ENCODE measurements around the gene ZNF576.
A peak's percentile ranks its signal among the peaks of the same experiment; 100 is the strongest.
"Not testable (repeated sequence)": the region's sequence is repeated elsewhere in the genome, so short reads cannot be mapped to it uniquely, and the experiment has no call there.

Gene ZNF576

DNA sequence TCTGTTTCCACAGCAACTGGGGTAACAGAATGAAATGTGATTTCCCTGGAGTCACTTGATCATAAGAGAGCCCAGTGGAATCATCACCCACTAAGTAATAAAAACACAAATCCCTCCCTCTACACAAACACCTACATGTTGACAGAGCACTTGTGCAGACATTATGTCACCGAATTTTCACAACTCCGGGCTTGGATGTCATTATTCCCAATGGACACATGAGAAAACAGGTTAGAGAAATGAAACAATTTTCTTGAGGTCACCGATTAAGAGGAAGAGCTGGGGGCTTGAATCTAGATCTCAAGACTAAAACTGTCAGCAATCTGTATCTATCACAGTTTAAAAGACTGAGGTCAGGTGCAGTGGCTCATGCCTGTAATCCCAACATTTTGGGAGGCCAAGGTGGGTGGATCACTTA lies 24.2 kb upstream of the ZNF576 start:
- no peak for DNase-seq (ENCODE audit: low read depth, low spot score)

DNA sequence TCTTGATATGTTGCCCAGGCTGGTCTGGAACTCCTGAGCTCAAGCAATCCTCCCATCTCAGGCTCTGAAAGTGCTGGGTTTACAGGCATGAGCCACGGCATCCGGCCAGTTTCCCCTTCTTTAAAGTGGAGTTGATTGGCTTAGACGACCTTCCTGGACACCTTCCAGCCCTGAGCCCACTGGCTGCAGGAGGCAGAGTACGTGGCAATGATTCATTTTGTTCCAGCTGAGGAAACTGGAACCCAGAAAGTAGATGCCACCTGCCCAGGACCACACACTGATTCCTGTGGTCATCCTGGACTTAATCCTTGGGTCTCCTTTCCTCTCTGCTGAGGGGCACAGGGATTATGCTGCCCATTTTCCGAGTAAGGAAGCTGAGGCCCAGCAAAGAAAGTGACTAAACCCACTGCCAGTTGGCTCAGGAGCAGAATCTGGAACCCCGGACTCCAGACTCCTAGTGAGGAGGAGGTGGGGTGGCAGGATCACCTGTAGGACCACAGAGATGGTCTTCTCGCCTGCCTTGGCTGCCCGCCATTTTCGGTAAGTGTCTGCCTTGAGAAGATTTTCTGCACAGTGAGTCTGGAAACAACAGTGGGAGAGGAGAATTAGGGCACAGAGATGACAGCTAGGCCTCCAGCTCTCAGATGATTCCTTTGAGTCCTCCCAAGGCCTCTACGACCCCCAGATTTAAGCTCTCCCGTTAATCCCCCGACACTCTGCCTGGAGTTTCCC lies 21.8 kb upstream of the ZNF576 start:
- H3K4me3 ChIP-seq (ENCODE audit: low read length), result peak overlapping the region; percentile 98
- no peak for DNase-seq (ENCODE audit: low read depth, low spot score)

More for the DNA sequence above, 24.2 kb upstream of the ZNF576 start:
- H3K4me3 ChIP-seq (ENCODE audit: low read length), result no peak overlapping the region

DNA sequence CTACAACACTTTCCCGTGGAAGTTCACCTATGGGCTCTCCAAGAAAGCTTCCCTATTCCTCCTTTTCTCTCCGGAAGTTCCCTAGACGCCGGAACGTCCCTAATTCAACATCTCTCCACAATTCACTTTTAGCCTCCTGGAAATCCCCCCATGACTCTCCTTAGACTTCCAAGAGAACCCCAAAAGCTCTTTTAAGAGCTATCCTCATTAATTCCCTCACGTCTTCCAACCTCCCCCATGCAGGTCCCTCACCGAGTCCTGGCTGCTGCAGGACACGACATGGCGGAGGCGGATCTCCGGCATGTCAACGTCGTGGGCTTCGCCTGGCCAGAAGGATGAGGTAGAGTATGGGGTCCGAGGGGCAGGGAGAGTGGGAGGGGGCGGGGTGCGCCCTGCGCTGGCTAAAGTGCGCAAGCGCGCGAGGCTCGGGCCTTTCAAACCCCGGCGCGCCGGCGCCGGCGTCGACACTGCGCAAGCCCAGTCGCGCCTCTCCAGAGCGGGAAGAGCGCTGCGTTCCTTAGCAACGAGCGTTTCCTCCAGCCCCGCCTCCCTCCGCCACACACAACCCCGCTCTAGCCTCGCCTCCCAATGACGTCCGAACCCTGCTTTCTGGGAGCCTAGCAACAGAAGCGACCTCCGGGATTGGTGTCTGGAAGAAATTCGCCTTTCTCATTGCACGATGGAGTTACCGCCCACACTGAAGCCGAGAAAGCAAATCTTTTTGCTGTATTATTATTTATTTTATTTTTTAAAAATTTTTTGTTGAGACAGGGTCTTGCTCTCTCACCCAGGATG lies 21.0 kb upstream of the ZNF576 start, which contains the start of the genes PINLYP and XRCC1:
Gene PINLYP (plus strand): TSS at position 646 of the 795 bp plus-strand sequence. CDS start 1,391 bp downstream, outside the sequence.
Gene XRCC1 (minus strand): TSS at position 372 of the 795 bp plus-strand sequence. CDS start 69 bp downstream, at position 303.
- peak; percentile 98 for DNase-seq (ENCODE audit: low read depth, low spot score)
- peak within 1 kb of the TSS; percentile 98 for H3K4me3 ChIP-seq (ENCODE audit: low read length)

DNA sequence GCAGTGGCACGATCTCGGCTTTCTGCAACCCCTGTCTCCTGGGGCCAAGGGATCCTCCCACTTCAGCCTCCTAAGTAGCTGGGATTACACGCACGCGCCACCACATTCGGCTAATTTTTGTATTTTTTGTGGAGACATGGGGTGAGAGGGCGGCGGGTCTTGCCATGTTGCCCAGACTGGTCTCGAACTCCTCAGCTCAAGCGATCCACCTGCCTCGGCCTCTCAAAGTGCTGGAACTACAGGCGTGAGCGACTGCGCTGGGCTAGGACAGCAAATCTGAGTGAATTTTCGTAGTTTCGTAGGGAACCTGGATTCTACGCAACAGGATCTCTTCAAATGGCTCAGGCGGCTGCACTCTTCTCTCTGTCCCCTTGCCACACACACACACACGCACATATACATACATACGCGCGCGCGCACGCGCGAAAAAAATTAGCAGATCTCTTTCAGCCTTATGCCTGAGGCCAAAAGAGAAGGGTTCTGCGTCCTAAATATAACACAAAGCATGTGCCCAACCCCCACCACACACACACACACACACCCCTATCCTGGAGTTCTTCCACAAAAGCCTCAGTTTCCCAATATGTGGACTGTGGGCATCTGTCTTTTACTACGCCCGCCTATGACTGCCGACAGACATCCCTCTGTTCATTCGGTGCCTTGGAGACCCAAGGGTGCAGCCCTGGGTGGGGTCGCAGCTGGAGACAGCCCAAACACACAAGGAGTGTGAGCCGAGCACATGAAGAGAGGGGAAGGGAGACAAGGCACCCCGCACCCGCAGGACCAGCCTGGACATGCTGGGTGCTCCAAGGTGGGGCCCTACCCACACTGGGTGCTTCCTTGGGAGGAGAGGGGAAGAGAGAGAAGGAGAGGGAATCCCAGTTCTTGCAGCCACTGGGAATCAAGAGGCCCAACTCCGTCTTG lies 20.2 kb upstream of the ZNF576 start:
- DNase-seq (ENCODE audit: low read depth, low spot score), result no peak

DNA sequence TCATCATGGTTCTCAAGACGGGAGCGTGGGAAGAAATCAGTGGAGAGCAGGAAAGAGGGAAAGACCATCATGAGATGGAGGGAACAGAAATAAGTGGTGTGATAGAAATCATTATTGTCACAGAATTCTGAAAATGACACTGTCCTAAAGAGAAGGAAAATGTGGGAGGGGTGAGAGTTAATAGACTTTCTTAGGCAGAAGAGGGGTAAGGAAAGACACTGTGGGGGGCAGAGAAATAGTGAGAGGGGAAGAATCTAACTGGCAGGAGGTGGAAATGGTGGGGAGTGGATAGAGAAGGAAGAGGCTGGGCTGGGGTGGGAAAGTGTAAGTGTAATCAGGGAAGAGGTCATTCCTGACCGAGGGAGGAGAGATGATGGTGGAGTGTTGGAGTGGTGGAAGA lies 17.6 kb upstream of the ZNF576 start:
- no peak for DNase-seq (ENCODE audit: low read depth, low spot score)
- H3K4me3 ChIP-seq (ENCODE audit: low read length), result no peak overlapping the region

More for the DNA sequence above, 20.2 kb upstream of the ZNF576 start:
- peak overlapping the region; percentile 46 for H3K4me3 ChIP-seq (ENCODE audit: low read length)

DNA sequence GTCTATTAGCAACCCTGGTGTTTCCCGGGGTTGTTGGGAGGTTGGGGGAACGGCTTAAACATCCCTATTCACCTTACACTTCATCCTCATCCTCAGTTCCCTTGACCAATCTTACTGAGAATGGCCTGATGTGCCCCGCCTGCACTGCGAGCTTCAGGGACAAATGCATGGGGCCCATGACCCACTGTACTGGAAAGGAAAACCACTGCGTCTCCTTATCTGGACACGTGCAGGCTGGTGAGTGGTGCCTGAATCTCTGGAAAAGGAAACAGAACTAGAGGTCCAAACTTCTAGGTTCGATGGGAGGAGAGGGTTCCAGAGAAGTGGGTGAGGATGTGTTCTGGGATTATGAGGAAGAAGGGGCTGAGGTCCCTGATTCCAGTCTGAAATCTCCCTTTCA lies 14.9 kb upstream of the ZNF576 start:
- H3K4me3 ChIP-seq (ENCODE audit: low read length), result peak overlapping the region; percentile 66
- DNase-seq (ENCODE audit: low read depth, low spot score), result no peak

DNA sequence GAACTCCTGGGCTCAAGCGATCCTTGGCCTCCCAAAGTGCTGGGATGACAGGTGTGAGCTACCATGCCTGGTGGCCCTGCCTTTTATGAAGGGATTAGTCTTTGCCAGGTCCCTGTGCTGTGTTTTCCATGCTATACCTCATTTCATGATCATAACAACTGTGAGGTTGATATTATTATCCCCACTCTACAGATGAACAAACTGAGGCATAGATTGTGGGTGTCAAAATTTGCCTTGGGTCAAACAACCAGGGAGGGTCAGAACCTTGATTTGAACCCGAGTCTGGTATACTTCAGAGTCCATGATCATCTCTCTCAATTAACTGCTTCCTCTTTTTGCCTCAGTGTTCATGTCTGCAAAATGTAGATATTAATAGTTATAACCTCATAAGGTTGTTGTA lies 13.9 kb upstream of the ZNF576 start:
- H3K4me3 ChIP-seq (ENCODE audit: low read length), result no peak overlapping the region
- DNase-seq (ENCODE audit: low read depth, low spot score), result no peak

DNA sequence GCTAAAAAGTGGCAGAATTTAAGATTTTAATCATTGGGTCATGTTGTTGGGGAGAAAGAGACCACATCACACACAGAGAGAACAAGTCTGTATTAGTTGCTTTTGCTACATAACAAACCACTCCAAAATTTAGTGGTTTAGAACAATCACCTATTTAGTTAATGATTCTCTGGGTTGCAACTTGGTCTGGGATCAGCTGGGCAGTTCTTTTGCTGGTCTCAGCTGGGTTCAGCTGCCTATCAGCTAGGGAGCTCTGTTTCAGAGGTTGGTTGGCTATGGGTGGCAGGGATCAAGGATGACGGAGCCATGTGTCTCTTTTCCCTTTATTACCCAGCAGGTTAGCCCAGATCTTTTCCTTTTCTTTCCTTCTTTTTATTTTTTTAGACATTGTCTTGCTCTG lies 11.9 kb upstream of the ZNF576 start:
- DNase-seq (ENCODE audit: low read depth, low spot score), result no peak
- no peak overlapping the region for H3K4me3 ChIP-seq (ENCODE audit: low read length)

DNA sequence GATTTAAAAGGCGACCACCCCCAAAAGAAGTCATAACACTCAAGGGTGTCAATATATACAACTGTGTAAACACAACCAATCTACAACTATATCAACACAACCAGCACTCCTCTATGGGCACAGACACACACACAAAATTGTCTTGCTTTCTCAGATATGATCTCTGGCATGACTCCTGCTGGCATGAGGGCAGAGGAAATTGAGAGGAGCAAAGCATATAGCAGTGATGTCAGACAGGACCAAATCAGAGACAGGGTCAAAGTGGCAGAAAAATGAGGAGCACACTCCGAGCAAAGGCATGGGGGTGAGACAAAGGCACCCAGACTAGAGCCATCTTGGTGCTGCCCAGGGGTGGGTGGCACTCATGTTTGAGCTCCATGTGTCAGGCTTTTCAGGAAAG lies 10.0 kb upstream of the ZNF576 start:
- no peak for DNase-seq (ENCODE audit: low read depth, low spot score)
- no peak overlapping the region for H3K4me3 ChIP-seq (ENCODE audit: low read length)

DNA sequence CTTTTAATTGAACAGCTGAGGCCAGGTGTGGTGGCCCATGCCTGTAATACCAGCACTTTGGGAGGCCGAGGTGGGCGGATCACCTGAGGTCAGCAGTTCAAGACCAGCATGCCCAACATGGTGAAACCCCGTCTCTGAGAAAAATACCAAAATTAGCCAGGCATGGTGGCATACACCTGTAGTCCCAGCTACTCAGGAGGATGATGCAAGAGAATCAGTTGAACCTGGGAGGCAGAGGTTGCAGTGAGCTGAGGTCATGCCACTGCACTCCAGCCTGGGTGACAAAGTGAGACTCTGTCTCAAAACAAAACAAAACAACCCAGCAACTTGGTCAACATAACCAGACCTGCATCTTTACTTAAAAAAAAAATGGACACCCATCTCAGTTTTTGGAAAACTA lies 9.4 kb upstream of the ZNF576 start:
- DNase-seq (ENCODE audit: low read depth, low spot score); H3K4me3 ChIP-seq (ENCODE audit: low read length): not testable (repeated sequence)

DNA sequence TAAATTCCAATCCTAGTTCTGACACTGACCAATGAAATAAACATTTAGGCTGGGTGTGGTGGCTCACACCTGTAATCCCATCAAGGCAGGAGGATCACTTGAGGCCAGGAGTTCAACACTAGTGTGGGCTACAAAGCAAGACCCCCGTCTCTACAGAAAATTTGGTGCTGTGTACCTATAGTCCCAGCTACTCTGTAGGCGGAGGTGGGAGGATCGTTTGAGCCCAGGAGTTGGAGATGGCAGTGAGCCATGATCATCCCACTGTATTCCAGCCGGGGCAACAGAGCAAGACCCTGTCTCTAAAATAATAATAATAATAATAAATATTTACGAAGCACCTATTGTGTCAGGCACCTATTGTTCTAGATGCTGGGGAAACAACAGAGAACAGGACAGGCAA lies 7.1 kb upstream of the ZNF576 start:
- DNase-seq (ENCODE audit: low read depth, low spot score), result no peak

DNA sequence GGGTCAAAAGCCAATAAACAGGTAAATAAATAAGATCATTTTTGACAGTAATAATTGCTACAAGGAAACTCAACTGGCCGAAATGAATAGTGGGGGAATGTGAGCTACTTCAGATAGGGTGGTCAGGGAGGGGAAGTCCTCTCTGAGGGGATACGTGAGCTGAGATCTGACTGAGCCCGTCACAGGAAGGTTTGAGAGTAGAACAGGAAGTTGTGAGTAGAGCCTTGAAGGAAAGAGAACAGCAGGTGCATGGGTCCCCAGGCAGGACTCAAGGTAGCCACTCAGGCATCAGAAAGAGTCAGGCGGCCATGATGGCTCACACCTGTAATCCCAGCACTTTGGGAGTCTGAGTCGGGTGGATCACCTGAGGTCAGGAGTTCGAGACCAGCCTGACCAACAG lies 6.7 kb upstream of the ZNF576 start:
- no peak overlapping the region for H3K4me3 ChIP-seq (ENCODE audit: low read length)
- no peak for DNase-seq (ENCODE audit: low read depth, low spot score)

More for the DNA sequence above, 7.1 kb upstream of the ZNF576 start:
- no peak overlapping the region for H3K4me3 ChIP-seq (ENCODE audit: low read length)

DNA sequence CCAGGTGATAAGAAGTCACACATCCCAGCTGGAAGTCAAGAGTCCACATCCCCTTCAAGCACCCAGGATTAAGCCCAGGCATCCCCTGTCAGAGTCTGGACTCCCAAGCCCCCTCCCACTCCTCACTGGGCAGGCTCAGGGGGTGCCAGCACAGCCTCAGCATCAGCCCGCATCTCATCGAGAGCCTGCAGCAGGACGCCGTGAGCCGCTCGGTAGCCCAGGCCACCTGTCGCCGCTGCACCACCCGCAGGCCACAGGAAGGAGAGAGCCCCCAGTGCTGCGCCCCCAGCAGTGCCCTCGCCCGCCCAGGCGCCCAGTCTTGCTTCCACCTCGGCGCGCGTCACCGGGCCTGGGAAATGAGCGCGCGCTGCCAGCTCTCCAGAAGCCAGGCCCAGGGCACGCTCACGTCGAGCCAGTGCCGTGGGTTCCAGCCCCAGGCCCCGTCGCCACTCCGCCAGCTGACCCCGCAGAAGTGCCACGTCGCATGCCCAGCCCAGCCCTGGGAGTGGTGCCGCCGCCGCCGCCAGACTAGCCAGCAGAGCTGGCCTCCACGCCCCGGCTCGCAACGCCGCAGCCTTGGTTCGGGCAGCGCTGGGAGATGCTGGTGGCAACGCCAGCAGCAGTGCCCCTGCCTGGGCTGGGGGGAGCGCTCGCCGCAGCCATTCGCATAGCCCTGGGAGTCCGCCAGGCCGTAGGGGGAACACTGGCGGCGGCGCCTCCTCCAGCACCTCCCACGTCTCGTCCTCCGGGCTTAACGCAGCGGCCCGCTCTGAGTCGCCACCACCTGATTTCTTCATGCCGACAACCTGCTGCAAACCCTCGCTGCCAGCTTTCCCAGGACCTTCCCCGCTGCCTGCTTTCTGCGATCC lies 4.3 kb upstream of the ZNF576 start:
- no peak for DNase-seq (ENCODE audit: low read depth, low spot score)
- no peak overlapping the region for H3K4me3 ChIP-seq (ENCODE audit: low read length)

DNA sequence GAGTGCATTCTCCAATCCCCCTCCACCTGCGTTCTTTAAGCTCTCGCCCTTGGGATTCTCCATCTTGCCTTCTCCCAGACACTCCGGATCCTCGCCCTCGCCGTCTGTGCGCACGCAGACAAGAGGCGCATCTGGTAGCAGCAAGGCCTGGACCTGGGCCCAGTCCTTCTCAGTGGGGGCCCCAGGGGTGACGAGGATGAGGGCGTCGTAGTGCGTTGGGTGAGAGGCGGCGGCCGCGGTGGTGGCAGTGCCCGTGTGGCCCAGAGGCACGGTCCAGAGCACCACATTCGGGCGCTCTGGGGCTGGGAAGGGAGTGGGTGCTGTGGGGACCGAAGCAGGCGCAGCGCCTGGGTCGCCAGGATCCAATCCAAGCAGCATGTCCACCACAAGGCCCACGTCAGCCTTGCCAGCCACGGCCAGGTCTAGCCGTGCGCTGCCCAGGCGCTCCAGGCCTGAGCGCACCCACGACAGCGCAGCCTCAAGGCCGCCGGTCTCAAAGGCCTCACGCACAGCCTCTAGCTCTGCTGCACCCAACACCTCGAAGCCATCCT lies 3.5 kb upstream of the ZNF576 start:
- H3K4me3 ChIP-seq (ENCODE audit: low read length), result no peak overlapping the region
- DNase-seq (ENCODE audit: low read depth, low spot score), result no peak

DNA sequence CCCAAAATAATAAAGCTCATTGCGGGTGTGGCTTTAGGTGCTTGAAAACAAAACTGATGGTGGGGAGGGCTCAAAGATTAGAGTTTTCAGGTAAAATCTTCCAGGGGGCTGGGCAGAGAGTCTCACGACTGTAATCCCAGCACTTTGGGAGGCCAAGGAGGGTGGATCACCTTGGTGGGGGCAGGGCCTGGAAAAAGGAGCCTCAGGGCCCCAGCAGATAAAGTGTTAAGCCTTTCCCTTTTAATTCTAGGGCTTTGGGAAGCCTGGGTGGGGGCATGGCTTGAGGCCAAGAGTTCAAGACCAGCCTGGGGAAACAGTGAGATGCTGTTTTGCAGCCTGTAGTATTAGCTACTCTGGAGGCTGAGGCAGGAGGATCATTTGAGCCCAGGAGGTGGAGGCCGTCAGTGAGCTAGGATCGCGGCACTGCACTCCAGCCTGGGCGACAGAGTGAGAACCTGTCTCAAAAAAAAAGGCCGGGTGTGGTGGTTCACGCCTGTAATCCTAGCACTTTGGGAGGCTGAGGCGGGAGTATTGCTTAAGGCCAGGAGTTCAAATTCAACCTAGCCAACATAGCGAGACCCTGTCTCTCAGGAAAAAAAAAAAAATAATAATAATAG lies 2.2 kb upstream of the ZNF576 start:
- no peak for DNase-seq (ENCODE audit: low read depth, low spot score)
- H3K4me3 ChIP-seq (ENCODE audit: low read length), result peak overlapping the region; percentile 90; the same call in 1 of the 2 replicates

DNA sequence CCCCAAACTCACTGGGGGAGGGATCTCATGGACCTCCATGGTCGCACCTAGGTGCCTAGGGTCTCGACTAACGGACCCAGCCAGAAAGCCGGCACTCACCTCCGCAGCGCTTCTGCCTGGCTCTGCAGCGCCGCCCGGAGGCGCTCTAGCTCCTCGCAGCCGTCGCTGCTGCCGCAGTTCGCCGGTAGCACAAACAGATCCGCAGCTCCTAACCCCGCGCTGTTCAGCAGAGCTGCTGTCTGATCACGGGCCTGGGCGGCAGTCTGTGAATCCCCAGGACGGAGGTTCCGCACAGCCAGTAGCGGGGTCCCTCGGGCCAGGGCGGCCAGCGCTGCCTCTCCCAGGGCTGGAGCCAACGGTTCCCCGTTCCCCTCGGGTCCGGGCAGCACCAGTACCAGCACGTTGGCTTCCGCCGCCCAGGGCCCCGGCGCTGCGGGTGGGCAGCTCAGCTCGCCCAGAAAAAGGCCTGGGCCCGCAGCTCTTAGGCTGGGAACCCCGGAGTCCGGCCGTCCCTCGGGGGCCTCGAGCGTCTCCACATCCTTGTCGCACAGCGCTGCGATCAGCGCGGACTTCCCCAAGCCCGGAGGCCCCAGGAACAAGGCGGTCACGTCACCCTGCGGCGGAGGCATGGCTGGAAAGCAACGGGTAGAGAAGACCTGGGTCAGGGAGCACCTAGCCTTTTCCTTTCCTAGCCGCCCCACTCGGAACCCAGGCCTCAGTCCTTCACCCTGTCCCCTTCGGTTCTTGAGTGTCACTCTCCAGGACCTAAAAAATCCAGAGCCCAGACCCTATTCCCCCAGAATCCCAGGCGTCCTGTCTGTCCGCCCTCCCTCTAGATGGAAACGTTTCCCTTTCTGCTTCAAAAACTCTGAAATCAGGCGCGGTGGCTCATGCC lies 1.4 kb upstream of the ZNF576 start:
- peak overlapping the region; percentile 90 for H3K4me3 ChIP-seq (ENCODE audit: low read length)
- peak; percentile 71 for DNase-seq (ENCODE audit: low read depth, low spot score)

DNA sequence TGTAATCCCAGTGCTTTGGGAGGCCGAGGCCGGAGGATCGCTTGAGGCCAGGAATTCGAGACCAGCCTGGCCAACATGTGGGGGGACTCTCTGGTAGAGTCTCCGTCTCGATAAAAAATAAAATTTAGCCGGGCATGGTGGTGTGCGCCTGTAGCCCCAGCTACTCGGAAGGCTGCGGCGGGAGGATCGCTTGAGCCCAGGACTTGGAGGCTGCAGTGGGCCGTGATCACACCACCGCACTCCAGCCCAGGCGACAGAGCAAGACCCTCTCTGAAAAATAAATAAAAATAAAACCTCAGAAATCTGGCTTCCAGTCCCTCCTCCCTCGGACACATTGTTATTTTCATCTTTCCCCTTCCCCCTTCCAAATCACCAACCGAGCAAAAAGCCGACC lies 793 bp upstream of the ZNF576 start:
- DNase-seq (ENCODE audit: low read depth, low spot score), result no peak
- peak overlapping the region; percentile 90 for H3K4me3 ChIP-seq (ENCODE audit: low read length)

All from Jurkat, Clone E6-1 (cell line).